BLaER1 treated with 17β-estradiol and CSF1 and Interleukin-3, amounts not matched to agents 10 nM and 100 nM (cell line): ENCODE data around the gene TM9SF4.
"Not testable (repeated sequence)": the region's sequence is repeated elsewhere in the genome, so short reads cannot be mapped to it uniquely, and the experiment has no call there.

Source experiments
- H3K27ac ChIP-seq, 11 experiments: shearing (Covaris generic); formaldehyde crosslinking; 2 replicates each; pipeline ENCODE4 v1.8.1; 2022
- H3K27me3 ChIP-seq, 11 experiments: shearing (Covaris generic); formaldehyde crosslinking; 2 replicates each; pipeline ENCODE4 v1.8.1; 2022
- H3K36me3 ChIP-seq, 11 experiments: shearing (Covaris generic); formaldehyde crosslinking; 2 replicates each; pipeline ENCODE4 v1.8.1; 2022
- H3K4me1 ChIP-seq, 10 experiments: shearing (Covaris generic); formaldehyde crosslinking; 2 replicates each; pipeline ENCODE4 v1.8.1; 2022
- H3K4me2 ChIP-seq, 11 experiments: shearing (Covaris generic); formaldehyde crosslinking; 2 replicates each; pipeline ENCODE4 v1.8.1; 2022
- H3K4me3 ChIP-seq, 10 experiments: shearing (Covaris generic); formaldehyde crosslinking; 2 replicates each; pipeline ENCODE4 v1.8.1; 2022
- H3K9ac ChIP-seq, 11 experiments: shearing (Covaris generic); formaldehyde crosslinking; 2 replicates each; pipeline ENCODE4 v1.8.1; 2022
- H3K9me3 ChIP-seq, 11 experiments: shearing (Covaris generic); formaldehyde crosslinking; replicated peaks in 1 of 11; 2 replicates each; pipeline ENCODE4 v1.8.1; 2022
- H4K20me1 ChIP-seq, 11 experiments: shearing (Covaris generic); formaldehyde crosslinking; 2 replicates each; pipeline ENCODE4 v1.8.1; 2022
- Cebpa-rat ChIP-seq, 11 experiments: shearing (Covaris generic); IDR thresholded peaks; 2 replicates each; pipeline ENCODE4 v1.8.1; 2022

The TM9SF4 gene

GRCh38 chr20:32192698-32193097, 83.2 kb downstream of the TM9SF4 start:
- no peak overlapping the region for H3K27ac ChIP-seq
- H3K4me3 ChIP-seq, result no peak overlapping the region
- TF ChIP-seq Cebpa-rat (IDR thresholded peaks at IDR 0.05), result no peak
- peaks cover 23 to 34% (median 30%) of the 10 kb centered on the region in 11 experiments for H3K27me3 ChIP-seq
- peak overlapping the region in 1 of 11 experiments; percentile 17; a peak in 1 of 22 replicates for H3K4me2 ChIP-seq
- H3K9me3 ChIP-seq, result peaks cover 0 to 8% (median 0%) of the 10 kb centered on the region in 11 experiments; a peak in 1 of 22 replicates
- no peak overlapping the region for H3K9ac ChIP-seq
- peaks cover 22 to 84% (median 26%) of the 10 kb centered on the region in 10 experiments; a peak in 18 of 20 replicates for H3K4me1 ChIP-seq
- H4K20me1 ChIP-seq, result peaks cover 72 to 88% (median 76%) of the 10 kb centered on the region in 11 experiments
- peaks cover 51 to 69% (median 62%) of the 10 kb centered on the region in 11 experiments for H3K36me3 ChIP-seq

GRCh38 chr20:32193336-32193735, 83.8 kb downstream of the TM9SF4 start:
- not testable (repeated sequence) for H3K9ac ChIP-seq, H3K9me3 ChIP-seq, H3K4me3 ChIP-seq, H3K27ac ChIP-seq
- Histone ChIP-seq H4K20me1 (peaks cover 77 to 94% (median 83%) of the 10 kb centered on the region in 11 experiments), H3K4me2 (peak overlapping the region in 1 of 11 experiments; percentile 17; a peak in 1 of 22 replicates), H3K36me3 (peaks cover 57 to 76% (median 68%) of the 10 kb centered on the region in 11 experiments), H3K27me3 (peaks cover 23 to 34% (median 30%) of the 10 kb centered on the region in 11 experiments), H3K4me1 (peaks cover 22 to 84% (median 26%) of the 10 kb centered on the region in 10 experiments; a peak in 18 of 20 replicates)

GRCh38 chr20:32193996-32194395, 84.5 kb downstream of the TM9SF4 start:
- peaks cover 23 to 33% (median 29%) of the 10 kb centered on the region in 11 experiments for H3K27me3 ChIP-seq

GRCh38 chr20:32195581-32195980, 86.1 kb downstream of the TM9SF4 start:
- Histone ChIP-seq H3K4me2 (peak overlapping the region in 2 of 11 experiments; percentile 5 to 25; a peak in 2 of 22 replicates), H3K4me1 (peaks cover 9 to 85% (median 22%) of the 10 kb centered on the region in 10 experiments; a peak in 19 of 20 replicates), H4K20me1 (peaks cover 97 to 100% (median 100%) of the 10 kb centered on the region in 11 experiments), H3K4me3 (no peak overlapping the region), H3K9me3 (no peaks in the 10 kb centered on the region), H3K27me3 (peaks cover 8 to 17% (median 14%) of the 10 kb centered on the region in 11 experiments; a peak in 21 of 22 replicates), H3K9ac (no peak overlapping the region), H3K36me3 (peaks cover 80 to 98% (median 91%) of the 10 kb centered on the region in 11 experiments), H3K27ac (no peak overlapping the region)
- no peak for TF ChIP-seq Cebpa-rat (IDR thresholded peaks at IDR 0.05)

More at GRCh38 chr20:32193996-32194395, 84.5 kb downstream of the TM9SF4 start:
- peaks cover 18 to 85% (median 24%) of the 10 kb centered on the region in 10 experiments; a peak in 18 of 20 replicates for H3K4me1 ChIP-seq
- H3K27ac ChIP-seq, result no peak overlapping the region
- no peak for TF ChIP-seq Cebpa-rat (IDR thresholded peaks at IDR 0.05)
- H3K4me2 ChIP-seq, result peak overlapping the region in 1 of 11 experiments; percentile 32; a peak in 1 of 22 replicates
- peaks cover 64 to 82% (median 75%) of the 10 kb centered on the region in 11 experiments for H3K36me3 ChIP-seq
- H3K4me3 ChIP-seq, result no peak overlapping the region
- peaks cover 84 to 98% (median 89%) of the 10 kb centered on the region in 11 experiments for H4K20me1 ChIP-seq
- peaks cover 0 to 8% (median 0%) of the 10 kb centered on the region in 11 experiments; a peak in 1 of 22 replicates for H3K9me3 ChIP-seq
- H3K9ac ChIP-seq, result no peak overlapping the region

- not testable (repeated sequence) for H3K4me2 ChIP-seq, H3K4me3 ChIP-seq, H3K27ac ChIP-seq, H3K9ac ChIP-seq, H3K27me3 ChIP-seq, H3K9me3 ChIP-seq
- Histone ChIP-seq H3K36me3 (peaks cover 90 to 100% (median 97%) of the 10 kb centered on the region in 11 experiments), H3K4me1 (peaks cover 0 to 85% (median 16%) of the 10 kb centered on the region in 10 experiments; a peak in 14 of 20 replicates), H4K20me1 (peaks cover 97 to 100% (median 100%) of the 10 kb centered on the region in 11 experiments)
Measured at GRCh38 chr20:32196613-32197012, 87.1 kb downstream of the TM9SF4 start.

- H3K27me3 ChIP-seq, H3K9me3 ChIP-seq, H3K27ac ChIP-seq, H3K4me3 ChIP-seq, H3K9ac ChIP-seq, H3K4me2 ChIP-seq: not testable (repeated sequence)
- H4K20me1 ChIP-seq, result peaks cover 97 to 100% (median 100%) of the 10 kb centered on the region in 11 experiments
- H3K36me3 ChIP-seq, result peaks cover 95 to 100% (median 97%) of the 10 kb centered on the region in 11 experiments
- H3K4me1 ChIP-seq, result peaks cover 0 to 85% (median 16%) of the 10 kb centered on the region in 10 experiments; a peak in 14 of 20 replicates
Measured at GRCh38 chr20:32197136-32197535, 87.6 kb downstream of the TM9SF4 start.

GRCh38 chr20:32199006-32199405, 89.5 kb downstream of the TM9SF4 start:
- no peaks in the 10 kb centered on the region for H3K27me3 ChIP-seq
- H3K9me3 ChIP-seq, result no peaks in the 10 kb centered on the region
- no peak overlapping the region for H3K27ac ChIP-seq
- H4K20me1 ChIP-seq, result peaks cover 98 to 100% (median 100%) of the 10 kb centered on the region in 11 experiments
- peaks cover 93 to 100% (median 100%) of the 10 kb centered on the region in 11 experiments for H3K36me3 ChIP-seq
- peaks cover 13 to 87% (median 29%) of the 10 kb centered on the region in 10 experiments; a peak in 19 of 20 replicates for H3K4me1 ChIP-seq
- H3K9ac ChIP-seq, result peak overlapping the region in 1 of 11 experiments; percentile 4; a peak in 3 of 22 replicates
- H3K4me3 ChIP-seq, result no peak overlapping the region
- peak overlapping the region in 4 of 11 experiments; percentile 28 to 99 (median 70); a peak in 5 of 22 replicates for H3K4me2 ChIP-seq
- TF ChIP-seq Cebpa-rat (IDR thresholded peaks at IDR 0.05), result no peak

GRCh38 chr20:32201296-32201976, 91.9 kb downstream of the TM9SF4 start:
- Histone ChIP-seq H3K9me3 (no peaks in the 10 kb centered on the region), H3K4me1 (peaks cover 37 to 88% (median 53%) of the 10 kb centered on the region in 10 experiments), H3K4me2 (peak overlapping the region in 3 of 11 experiments; percentile 41 to 99 (median 98); a peak in 5 of 22 replicates), H3K36me3 (peaks cover 69 to 87% (median 81%) of the 10 kb centered on the region in 11 experiments), H3K27ac (no peak overlapping the region), H3K9ac (peak overlapping the region in 2 of 11 experiments; percentile 5 to 42; a peak in 2 of 22 replicates), H4K20me1 (peaks cover 86 to 100% (median 99%) of the 10 kb centered on the region in 11 experiments), H3K27me3 (no peaks in the 10 kb centered on the region), H3K4me3 (no peak overlapping the region)
- TF ChIP-seq Cebpa-rat (IDR thresholded peaks at IDR 0.05), result no peak

GRCh38 chr20:32201977-32202363, 92.5 kb downstream of the TM9SF4 start:
- Histone ChIP-seq H3K27ac (no peak overlapping the region), H3K36me3 (peaks cover 64 to 82% (median 76%) of the 10 kb centered on the region in 11 experiments), H3K4me2 (peak overlapping the region in 3 of 11 experiments; percentile 23 to 99 (median 98); a peak in 4 of 22 replicates), H3K4me3 (no peak overlapping the region), H3K9me3 (no peaks in the 10 kb centered on the region), H3K9ac (peak overlapping the region in 2 of 11 experiments; percentile 5 to 21; a peak in 3 of 22 replicates), H3K4me1 (peaks cover 42 to 90% (median 58%) of the 10 kb centered on the region in 10 experiments), H4K20me1 (peaks cover 81 to 100% (median 99%) of the 10 kb centered on the region in 11 experiments), H3K27me3 (no peaks in the 10 kb centered on the region)
- no peak for TF ChIP-seq Cebpa-rat (IDR thresholded peaks at IDR 0.05)
